Psoas muscle (tissue), 8 donors: ENCODE measurements around the gene SIRPA. TPM values are rescaled to one million over a fixed set of nuclear protein-coding genes. Genes with fewer than 3 reads are reported as not detected.

Experiments
- ATAC-seq, 4 donors: fragments of 200-7000 bp; cut with Tn5 transposase; one replicate each; pipeline ENCODE4 v1.9.1; 2020; ENCODE audit warnings: moderate library complexity in 3 of 4, mild to moderate bottlenecking in 2 of 4
- DNase-seq, 2 donors: peaks; one replicate each; pipeline ENCODE4 v3.0.0-alpha.2; 2020
- H3K27ac ChIP-seq: fragments of 200-600 bp; one replicate; pipeline ENCODE4 v1.8.0; 2022
- H3K27me3 ChIP-seq, 3 donors: fragments of 200-600 bp in 1 of 3; one replicate each; pipeline versions ENCODE4 v1.6.1 to v1.8.0; 2013 to 2022; ENCODE audit warnings: low read length in 2 of 3, mild to moderate bottlenecking in 2 of 3, moderate library complexity in 1 of 3; ENCODE audit not compliant: insufficient read depth in 3 of 3
- H3K36me3 ChIP-seq, 2 donors: fragments of 200-600 bp in 1 of 2; one replicate each; pipeline versions ENCODE4 v1.6.1 to v1.8.0; 2013 to 2022; ENCODE audit warnings: low read depth in 1 of 2, mild to moderate bottlenecking in 1 of 2, moderate library complexity in 1 of 2; ENCODE audit not compliant: insufficient read depth in 1 of 2
- H3K4me1 ChIP-seq: fragments of 200-600 bp; one replicate; pipeline ENCODE4 v1.8.0; 2022
- H3K4me3 ChIP-seq: fragments of 200-600 bp; one replicate; pipeline ENCODE4 v1.8.0; 2022; ENCODE audit warnings: mild to moderate bottlenecking
- H3K9me3 ChIP-seq: fragments of 200-600 bp; one replicate; pipeline ENCODE4 v1.8.0; 2022
- WGBS, 3 donors: extraction: QIAGEN DNeasy Blood & Tissue Kit; methylation state at CpG; one replicate each; pipeline versions ENCODE4 v1.1.6 to v1.1.7; 2013; 5-methylcytosine and 5-hydroxymethylcytosine counted together
- intact Hi-C, 2 donors: fragments of 100-400 bp; cut with DNase I; formaldehyde crosslinking; loops; one replicate each; pipeline versions ENCODE4 v1.11.0 to v1.14.2; 2022
- polyA plus RNA-seq, 3 donors: library from polyadenylated mRNA; stranded (reverse); fragments of 200-250 nt; gene quantifications; one replicate each; pipeline ENCODE4 v1.2.3, GENCODE V29; 2013
- total RNA-seq, 4 donors: library from RNA; stranded (reverse); fragmentation: NEBNext Ultra II Directional in 2 of 4; extraction: Animal tissue kit (Norgen Biotek cat#: 25700) in 2 of 4; gene quantifications; one replicate each; pipeline versions ENCODE4 v1.2.1 to v1.2.4, GENCODE V29; 2021 to 2023
- TF ChIP-seq, protein P1 (sequence below): fragments of 200-600 bp; IDR thresholded peaks from one replicate; pipeline ENCODE4 v1.8.0; 2022; ENCODE audit warnings: antibody characterized with exemption
- donor health status: healthy with polysubstance abuse.
- donor health status: DM: no; HTN: no; CAD: no; lungs with moderate emphysema.
- donor health status: Bipolar disorder and iron deficiency.
- donor health status: healthy.
- donor health status: DM: yes; HTN: yes; CAD: no.
- donor health status: DM: no; HTN: no; CAD: no.
- donor health status: DM: no; HTN: no; CAD: no.
- donor health status: DM: yes; HTN: yes; CAD: no.

The SIRPA gene
- total and polyA plus RNA-seq, 7 donors: 6.2 to 42.9 (median 15.3) TPM

DNA sequence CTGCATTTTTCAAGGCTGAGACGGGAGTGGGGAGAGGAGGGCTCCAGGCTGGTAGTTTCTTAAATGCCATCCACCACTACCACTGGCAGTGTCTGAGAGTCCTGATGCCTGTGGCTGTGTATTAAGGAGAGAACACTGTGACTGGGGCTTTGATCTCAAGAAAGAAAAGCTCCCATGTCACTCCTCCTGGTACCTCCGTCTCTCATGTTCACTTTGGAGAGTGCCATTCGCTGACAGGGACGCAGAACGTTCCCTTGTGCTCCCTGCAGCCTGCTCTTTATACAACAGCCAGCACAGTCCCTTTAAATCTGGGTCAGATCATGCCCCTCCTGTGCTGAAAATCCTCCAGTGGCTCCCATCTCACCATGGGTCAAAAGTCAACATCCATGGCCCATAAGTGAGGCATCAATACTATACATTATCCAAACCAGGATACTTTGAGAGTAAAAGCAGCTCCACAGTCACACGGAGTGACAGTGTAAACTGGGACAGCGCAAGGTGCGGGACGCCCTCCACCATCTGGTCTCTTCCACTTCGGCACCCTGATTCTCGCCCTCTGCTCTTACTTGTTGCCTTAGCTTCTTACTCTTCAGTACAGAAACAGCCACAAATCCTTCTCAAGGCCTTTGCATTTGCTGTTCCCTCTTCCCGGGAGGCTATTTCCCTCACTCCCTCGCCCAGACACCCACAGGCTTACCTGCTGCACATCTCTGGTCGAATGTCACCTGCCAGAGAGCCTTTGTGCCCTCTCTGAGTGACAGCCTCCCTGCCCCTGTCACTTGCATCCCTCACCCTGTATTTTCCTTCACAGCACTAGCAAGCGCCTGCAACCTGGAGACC, 78.6 kb downstream of the SIRPA start:
- Histone ChIP-seq H3K27me3 (peaks cover 0 to 8% (median 0%) of the 10 kb centered on the region in 3 donors), H3K9me3 (no peaks in the 10 kb centered on the region), H3K4me1 (no peaks in the 10 kb centered on the region), H3K36me3 (no peaks in the 10 kb centered on the region), H3K27ac (no peak overlapping the region), H3K4me3 (no peak overlapping the region)
- no peak for DNase-seq
- no peak for ATAC-seq
- TF ChIP-seq, protein P1, sequence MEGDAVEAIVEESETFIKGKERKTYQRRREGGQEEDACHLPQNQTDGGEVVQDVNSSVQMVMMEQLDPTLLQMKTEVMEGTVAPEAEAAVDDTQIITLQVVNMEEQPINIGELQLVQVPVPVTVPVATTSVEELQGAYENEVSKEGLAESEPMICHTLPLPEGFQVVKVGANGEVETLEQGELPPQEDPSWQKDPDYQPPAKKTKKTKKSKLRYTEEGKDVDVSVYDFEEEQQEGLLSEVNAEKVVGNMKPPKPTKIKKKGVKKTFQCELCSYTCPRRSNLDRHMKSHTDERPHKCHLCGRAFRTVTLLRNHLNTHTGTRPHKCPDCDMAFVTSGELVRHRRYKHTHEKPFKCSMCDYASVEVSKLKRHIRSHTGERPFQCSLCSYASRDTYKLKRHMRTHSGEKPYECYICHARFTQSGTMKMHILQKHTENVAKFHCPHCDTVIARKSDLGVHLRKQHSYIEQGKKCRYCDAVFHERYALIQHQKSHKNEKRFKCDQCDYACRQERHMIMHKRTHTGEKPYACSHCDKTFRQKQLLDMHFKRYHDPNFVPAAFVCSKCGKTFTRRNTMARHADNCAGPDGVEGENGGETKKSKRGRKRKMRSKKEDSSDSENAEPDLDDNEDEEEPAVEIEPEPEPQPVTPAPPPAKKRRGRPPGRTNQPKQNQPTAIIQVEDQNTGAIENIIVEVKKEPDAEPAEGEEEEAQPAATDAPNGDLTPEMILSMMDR: no peak
- intact Hi-C loops: no loop called here
- 60 to 70% (median 63%) methylated on average over 15 of the region's 15 CpGs for WGBS, 3 donors

DNA sequence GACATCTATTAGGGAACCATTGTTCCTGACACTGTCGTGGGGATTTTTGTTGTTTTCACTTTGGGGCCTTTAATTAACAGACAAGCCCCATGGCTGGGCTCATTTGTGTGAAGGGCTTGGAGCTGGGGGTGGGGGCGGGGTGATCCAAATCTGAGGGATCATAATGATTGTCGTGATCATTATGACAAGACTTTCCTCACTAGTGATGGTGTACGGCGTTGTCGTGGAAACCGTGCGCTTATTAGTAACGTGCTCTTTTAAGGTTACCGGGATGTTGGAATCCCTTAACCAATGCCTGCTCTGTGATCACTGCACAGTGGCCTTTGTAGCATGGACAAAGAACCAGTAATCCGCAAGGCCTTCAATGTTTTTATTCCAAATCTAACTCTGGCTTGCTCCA, 80.1 kb downstream of the SIRPA start:
- Histone ChIP-seq H3K27ac (no peak overlapping the region), H3K4me1 (no peaks in the 10 kb centered on the region), H3K4me3 (no peak overlapping the region), H3K27me3 (peaks cover 0 to 12% (median under 1%) of the 10 kb centered on the region in 3 donors), H3K36me3 (no peaks in the 10 kb centered on the region), H3K9me3 (no peaks in the 10 kb centered on the region)
- WGBS, 3 donors: 80 to 89% (median 88%) methylated on average over 11 of the region's 11 CpGs
- DNase-seq (no peak), ATAC-seq (no peak)
- intact Hi-C loops: no loop called here
- TF ChIP-seq, protein P1: no peak

DNA sequence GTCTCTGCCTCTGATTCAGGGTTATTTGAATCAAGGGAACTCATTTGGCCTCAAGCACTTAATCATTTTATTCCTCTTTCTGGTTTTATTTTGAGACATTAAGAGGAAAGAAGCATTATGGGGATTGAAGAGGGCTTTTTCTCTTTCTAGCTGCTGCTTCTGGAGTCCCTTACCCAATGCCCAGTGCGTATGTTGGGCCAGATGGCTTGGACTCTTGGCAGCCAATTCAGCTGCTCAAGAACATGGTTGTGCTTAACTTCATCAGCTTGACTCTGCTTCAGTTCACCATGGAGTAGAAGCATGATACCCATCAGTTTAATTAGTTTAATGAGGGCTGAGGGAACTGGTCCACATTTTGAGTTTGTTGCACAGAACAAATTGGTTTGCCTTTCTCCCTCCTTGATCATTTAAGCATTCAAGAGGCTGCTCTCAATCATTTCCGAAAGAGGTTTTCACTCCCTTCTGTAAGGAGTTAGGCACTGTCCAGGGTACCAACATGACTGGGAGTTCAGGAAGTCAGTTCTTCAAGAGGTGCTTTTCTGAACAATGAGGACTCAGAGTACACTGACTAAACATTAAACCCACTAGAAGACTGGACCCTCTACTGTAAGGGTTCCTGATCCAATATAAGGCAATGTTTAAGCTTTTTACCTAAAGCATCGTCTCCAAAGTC, 84.0 kb downstream of the SIRPA start:
- DNase-seq: no peak
- Histone ChIP-seq H3K4me1 (no peaks in the 10 kb centered on the region), H3K4me3 (no peak overlapping the region), H3K9me3 (no peaks in the 10 kb centered on the region), H3K27me3 (peaks cover 0 to 15% (median 5%) of the 10 kb centered on the region in 3 donors), H3K27ac (no peak overlapping the region), H3K36me3 (no peaks in the 10 kb centered on the region)
- 45 to 46% (median 46%) methylated on average over 3 of the region's 3 CpGs for WGBS, 3 donors
- TF ChIP-seq, protein P1: no peak
- intact Hi-C loops: no loop called here
- ATAC-seq: no peak

- no peaks in the 10 kb centered on the region for H3K9me3 ChIP-seq
- H3K4me3 ChIP-seq: no peak overlapping the region
- no peak for ATAC-seq
- H3K4me1 ChIP-seq: no peaks in the 10 kb centered on the region
- no peaks in the 10 kb centered on the region for H3K36me3 ChIP-seq
- 73 to 82% (median 82%) methylated on average over 5 of the region's 5 CpGs for WGBS, 3 donors
- TF ChIP-seq, protein P1: no peak
- intact Hi-C loops: no loop called here
- H3K27ac ChIP-seq: no peak overlapping the region
- H3K27me3 ChIP-seq: peaks cover 0 to 20% (median 5%) of the 10 kb centered on the region in 3 donors
- no peak for DNase-seq
Observed at GRCh38 chr20:1982686-1983085, 87.5 kb downstream of the SIRPA start.
